HG03439 (cell line): ENCODE data around the gene TNFRSF18.
"Not testable (repeated sequence)": the region's sequence is repeated elsewhere in the genome, so short reads cannot be mapped to it uniquely, and the experiment has no call there.

ENCODE experiments used
- ATAC-seq: cut with Tn5 transposase; IDR thresholded peaks from one replicate; pipeline ENCODE4 v1.9.1; 2021; ENCODE audit warnings: mild to moderate bottlenecking, moderate library complexity; ENCODE audit not compliant: unreplicated experiment

The TNFRSF18 gene

DNA sequence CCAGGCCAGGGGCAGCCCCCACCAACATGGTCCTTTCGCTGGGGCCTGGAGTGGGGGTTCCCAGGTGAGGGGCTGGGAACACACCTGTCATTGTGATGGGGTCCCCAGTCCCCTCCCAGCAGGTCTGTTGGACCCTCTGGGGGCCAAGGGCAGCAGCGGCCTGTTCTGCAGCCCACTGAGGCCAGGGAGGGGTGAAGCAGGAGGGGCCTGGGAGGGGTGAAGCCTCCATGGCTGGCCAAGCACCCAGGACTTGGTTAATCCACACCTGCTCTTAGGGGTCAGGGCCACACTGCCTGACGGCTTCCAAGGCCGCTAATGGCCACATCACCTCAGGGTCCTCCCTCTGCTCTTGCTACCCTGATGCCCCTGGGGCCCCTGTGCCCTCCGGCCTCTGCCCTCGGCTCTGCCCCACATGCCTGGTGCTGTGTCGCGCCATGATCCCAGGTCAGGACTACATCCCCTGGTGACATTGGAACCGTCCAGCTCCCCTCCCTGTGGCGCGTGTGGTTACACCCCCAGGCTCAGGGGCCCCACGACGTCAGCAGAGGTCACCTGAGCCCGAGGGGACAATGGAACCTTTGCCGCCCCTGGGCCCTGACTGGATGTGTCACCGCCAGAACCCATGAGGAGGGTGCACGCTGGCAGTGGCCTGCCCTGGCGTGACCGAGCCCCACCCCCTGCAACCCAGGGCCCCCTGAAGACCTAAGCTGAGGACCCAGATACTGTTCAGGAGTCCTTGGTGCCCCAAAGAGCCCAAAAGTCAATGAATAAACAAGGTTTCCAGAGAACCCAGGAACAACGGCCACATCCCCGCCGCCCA is 7.0 kb downstream of the TNFRSF18 start:
- no peak for ATAC-seq

DNA sequence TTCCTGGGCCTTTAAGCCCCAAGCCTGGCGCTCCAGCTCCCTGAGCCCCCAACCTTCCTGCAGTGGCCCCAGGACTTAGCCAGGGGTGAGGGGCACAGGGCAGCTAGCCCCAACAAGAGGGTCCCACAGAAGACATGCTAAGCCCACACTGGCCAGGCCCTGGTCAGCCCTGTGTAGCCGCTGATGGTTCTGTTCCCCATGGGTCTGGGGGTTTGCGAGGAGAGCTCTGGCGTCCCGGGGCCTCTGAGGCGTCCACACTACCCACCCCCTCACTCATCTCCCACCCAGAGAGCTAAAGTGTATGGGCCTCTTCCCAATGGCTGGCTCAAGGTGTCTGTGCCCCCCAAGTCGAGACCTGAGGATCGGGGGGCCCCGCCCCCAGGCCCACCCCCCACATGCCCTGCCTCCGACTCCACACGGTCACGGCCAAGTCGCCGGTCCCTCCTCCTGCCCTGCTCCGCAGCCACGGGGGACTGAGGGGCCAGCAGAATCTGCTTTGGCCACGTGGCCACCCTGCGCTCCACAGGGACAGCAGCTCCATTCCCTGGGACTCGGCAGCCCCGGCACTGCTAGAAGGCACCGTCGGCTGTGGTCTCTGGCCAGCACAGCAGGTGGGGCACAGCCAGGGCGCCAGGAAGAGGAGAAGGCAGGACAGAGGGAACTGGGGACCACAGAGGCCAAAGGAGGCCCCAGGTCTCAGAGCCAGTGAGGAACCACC is 7.8 kb downstream of the TNFRSF18 start:
- no peak for ATAC-seq

GRCh38 chr1:1197551-1198422 is 8.6 kb downstream of the TNFRSF18 start:
- ATAC-seq, result no peak

- ATAC-seq, result no peak
Measured at GRCh38 chr1:1197188-1197500, 9.2 kb downstream of the TNFRSF18 start.

DNA sequence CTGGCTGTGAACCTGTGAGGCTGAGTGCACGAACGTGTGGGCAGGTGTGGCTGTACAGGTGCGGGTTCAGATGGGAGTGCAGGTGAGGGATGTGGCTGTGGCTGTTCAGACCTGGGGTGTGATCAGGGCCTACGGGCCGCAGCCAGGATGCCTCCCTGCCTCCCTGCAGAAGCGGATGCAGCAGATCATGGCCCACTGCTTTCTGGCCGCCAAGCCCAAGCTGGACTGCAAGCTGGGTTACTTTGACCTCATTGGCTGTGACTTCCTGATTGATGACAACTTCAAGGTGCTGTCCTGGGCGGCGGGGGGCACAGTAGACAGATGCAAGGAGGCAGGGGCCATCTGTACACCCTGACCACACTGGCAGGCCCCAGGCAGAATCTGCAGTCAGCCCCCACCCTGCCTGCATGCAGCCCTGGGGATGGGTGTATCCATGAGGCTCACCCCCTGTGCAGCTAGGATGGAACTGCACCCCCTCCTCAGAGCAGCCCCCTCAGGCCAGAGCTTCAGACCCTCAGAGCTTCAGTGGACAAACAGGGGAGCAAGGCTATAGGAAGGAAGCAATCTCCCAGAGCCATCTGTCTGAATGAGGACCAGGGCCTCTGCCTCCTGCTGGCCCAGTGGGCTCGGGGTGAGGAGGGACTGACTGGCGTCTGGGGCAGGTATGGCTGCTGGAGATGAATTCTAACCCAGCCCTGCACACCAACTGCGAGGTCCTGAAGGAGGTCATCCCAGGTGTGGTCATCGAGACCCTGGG is 9.8 kb downstream of the TNFRSF18 start:
- ATAC-seq, result no peak

GRCh38 chr1:1195726-1196125 is 10.7 kb downstream of the TNFRSF18 start:
- ATAC-seq, result not testable (repeated sequence)

DNA sequence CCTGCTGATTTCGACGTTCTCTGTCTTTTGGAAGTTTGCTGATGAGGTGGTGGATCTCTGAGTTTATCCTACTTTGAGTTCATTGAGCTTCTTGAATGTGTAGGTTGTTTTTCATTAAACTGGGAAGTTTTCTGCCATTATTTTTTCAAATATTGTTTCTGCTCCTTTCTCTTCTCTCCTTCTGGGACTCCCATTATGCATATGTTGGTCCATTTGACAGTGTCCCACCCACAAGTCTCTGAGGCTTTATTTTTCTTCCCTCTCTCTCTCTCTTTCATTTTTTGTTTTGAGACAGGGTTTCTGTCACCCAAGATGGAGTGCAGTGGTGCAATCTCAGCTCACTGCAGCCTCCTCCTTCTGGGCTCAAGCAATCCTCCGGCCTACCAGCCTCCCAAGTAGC is 11.7 kb downstream of the TNFRSF18 start:
- no peak for ATAC-seq

DNA sequence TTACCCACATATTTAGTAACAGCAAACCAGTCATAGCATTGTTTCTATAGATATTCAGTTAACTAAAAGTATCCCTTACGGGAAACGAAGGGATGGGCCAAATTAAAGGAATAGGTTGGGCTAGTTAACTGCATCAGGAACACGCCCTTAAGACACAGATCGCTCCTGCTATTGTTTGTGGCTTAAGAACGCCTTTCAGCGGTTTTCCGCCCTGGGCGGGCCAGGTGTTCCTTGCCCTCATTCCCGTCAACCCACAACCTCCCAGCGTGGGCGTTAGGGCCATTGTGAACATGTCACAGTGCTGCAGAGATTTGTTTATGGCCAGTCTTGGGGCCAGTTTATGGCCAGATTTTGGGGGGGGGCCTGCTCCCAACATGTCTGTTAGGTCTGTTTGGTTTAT is 14.7 kb downstream of the TNFRSF18 start:
- no peak for ATAC-seq

- ATAC-seq, result no peak
Measured at GRCh38 chr1:1189111-1189510, 17.3 kb downstream of the TNFRSF18 start.

GRCh38 chr1:1187938-1188337 is 18.5 kb downstream of the TNFRSF18 start:
- no peak for ATAC-seq

- no peak for ATAC-seq
Measured at GRCh38 chr1:1185101-1185765, 21.2 kb downstream of the TNFRSF18 start.

DNA sequence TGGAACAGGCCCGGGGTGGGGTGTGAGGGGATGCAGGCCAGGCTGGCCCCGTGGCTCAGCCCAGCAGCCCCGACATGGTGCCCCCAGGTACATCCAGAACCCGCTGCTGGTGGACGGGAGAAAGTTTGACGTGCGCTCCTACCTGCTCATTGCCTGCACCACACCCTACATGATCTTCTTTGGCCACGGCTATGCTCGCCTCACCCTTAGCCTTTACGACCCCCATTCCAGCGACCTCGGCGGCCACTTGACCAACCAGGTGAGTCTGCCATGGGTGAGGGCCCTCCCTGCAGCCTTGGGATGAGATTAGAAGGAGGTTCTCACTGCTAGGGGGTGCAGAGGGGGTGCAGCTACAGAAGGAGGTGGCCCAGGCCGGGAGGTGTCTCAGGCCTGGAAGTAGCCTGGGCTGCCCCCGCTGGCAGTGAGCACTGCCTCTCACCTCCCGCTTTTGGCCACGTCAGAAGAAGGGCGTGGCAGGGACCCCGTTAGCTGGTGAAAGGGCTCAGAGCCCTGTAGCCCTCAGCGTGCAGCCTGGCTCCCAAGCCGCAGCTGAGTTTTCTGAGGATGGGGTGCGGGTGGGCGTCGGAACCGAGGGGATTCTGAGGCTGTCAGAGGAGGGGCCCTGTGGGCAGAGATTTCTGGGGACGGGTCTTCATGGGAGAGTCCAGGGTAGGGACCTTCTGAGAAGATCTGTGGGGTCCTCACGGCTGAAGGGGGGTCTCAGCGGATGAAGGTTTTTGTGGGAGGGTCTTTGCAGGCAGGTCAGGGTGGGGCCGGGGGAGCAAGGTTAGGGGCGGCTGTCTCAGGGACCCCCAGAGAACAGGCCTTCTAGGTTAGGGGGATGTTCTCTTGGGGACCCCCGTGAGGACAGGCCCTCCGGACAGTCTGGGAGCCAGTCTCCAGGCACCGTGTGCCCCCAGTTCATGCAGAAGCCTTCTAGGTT is 22.3 kb downstream of the TNFRSF18 start:
- ATAC-seq, result no peak

- ATAC-seq, result no peak
Measured at GRCh38 chr1:1183221-1183747, 23.1 kb downstream of the TNFRSF18 start.

DNA sequence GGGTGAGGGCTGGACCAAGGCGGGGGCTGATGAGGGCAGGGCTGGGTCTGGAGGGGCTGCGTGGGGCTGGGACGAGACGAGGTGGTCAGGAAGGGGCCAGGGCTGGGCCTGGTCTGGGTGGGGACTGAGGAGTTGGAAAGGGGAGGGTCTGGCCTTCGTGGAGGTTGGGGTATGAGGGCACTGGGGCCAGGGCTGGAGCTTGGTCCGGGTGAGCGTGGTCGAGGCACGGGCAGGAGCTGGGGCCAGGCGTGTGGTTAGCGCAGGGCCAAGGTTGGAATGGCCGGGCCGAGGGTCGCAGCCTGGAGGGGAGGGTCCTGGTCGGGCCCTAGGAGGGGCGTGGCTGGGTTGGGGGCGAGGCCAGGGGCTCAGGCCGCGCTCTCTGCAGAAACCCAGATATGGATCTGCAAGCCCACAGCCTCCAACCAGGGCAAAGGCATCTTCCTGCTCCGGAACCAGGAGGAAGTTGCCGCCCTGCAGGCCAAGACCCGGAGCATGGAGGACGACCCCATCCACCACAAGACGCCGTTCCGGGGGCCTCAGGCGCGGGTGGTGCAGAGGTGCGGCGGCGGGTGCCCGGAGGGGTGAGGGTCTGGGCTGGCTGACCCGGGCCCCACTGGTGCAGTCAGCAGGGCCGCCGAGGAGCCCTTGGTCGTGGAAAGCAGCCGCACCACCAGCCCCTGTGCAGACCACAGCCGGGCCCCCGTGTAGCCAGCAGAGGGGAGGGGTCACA is 23.7 kb downstream of the TNFRSF18 start:
- ATAC-seq, result no peak

GRCh38 chr1:1181938-1182410 is 24.4 kb downstream of the TNFRSF18 start:
- ATAC-seq, result no peak

- no peak for ATAC-seq
Measured at GRCh38 chr1:1181129-1181937, 25.1 kb downstream of the TNFRSF18 start.
